AG04450 (cell line): ENCODE results near the gene SPATA25. TPM values are rescaled to one million over a fixed set of nuclear protein-coding genes. Genes with fewer than 3 reads are reported as not detected.
A peak's percentile ranks its signal among the peaks of the same experiment; 100 is the strongest.

Experiments
- CTCF ChIA-PET: fragments of 300-600, 350-600 bp; formaldehyde crosslinking; extraction: SDS; loops from one replicate; lab custom pipeline; 2022; ENCODE audit warnings: antibody characterized with exemption, inconsistent platforms; lab: Charles Lee
- POLR2A ChIA-PET: fragments of 350-600 bp; formaldehyde crosslinking; extraction: SDS; loops from one replicate; lab custom pipeline; 2021; ENCODE audit warnings: antibody characterized with exemption, inconsistent platforms; lab: Yijun Ruan, JAX
- DNase-seq: peaks from one replicate; pipeline ENCODE4 v3.0.0-alpha.2; 2011; ENCODE audit warnings: low read depth, low spot score
- H3K27ac ChIP-seq: one replicate; pipeline ENCODE4 v1.5.1; 2012; ENCODE audit warnings: low read depth, low read length, control low read depth
- H3K27me3 ChIP-seq: one replicate; pipeline ENCODE4 v1.6.0; 2012; ENCODE audit warnings: low read length; ENCODE audit not compliant: control insufficient read depth, insufficient read depth
- H3K4me3 ChIP-seq: 2 replicates; pipeline ENCODE4 v1.5.1; 2011; ENCODE audit warnings: mild to moderate bottlenecking, low read depth, low read length, control low read depth
- H3K9me3 ChIP-seq: 2 replicates; pipeline ENCODE4 v1.5.1; 2012; ENCODE audit warnings: low read length; ENCODE audit not compliant: control insufficient read depth, insufficient read depth
- polyA plus RNA-seq: library from polyadenylated mRNA; depleted of rRNA; stranded (reverse); fragments of >200 nt; gene quantifications from 2 replicates; pipeline ENCODE4 v1.2.3, GENCODE V29; 2011
- TF ChIP-seq, protein P1 (sequence below): IDR thresholded peaks from 2 replicates; pipeline ENCODE4 v1.5.1; 2011; ENCODE audit warnings: low read depth, low read length, control low read depth, inconsistent platforms

The SPATA25 gene
- polyA plus RNA-seq, 1 experiment, result 0.50 TPM

DNA sequence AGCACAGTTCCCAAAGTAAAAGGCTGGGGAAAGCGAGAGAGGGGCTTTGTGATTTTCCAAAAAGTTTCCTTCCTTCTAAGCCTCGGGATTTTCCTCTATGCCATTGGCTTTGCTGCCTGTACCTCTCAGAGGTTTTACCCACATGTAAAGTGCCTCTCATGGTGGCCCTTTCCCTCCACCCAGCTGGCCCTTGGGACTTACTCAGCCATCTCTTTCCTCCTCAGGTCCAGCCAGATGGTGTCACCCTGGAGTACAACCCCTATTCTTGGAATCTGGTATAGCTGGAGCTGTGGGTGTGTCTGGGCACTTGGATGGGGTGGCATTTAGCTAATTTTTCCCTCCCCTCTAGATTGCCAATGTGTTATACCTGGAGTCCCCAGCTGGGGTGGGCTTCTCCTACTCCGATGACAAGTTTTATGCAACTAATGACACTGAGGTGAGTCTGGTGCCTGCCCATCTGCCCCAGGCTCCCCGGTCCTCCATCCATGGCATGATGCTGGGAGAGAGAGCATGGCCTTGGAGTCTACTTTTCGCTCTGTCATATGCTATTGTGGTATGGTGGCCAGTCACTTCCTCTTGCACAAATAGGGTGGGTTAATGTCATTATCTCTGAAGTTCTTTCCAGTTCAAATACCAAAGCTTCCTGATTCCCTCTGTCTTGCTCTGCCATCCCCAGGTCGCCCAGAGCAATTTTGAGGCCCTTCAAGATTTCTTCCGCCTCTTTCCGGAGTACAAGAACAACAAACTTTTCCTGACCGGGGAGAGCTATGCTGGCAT, 4.8 kb upstream of the SPATA25 start:
- Histone ChIP-seq H3K27me3 (no peaks in the 10 kb centered on the region), H3K27ac (peak overlapping the region; percentile 47), H3K9me3 (no peaks in the 10 kb centered on the region; the same call in 1 of the 2 replicates), H3K4me3 (peak overlapping the region; percentile 79)
- CTCF ChIA-PET, result interaction anchor here (0.8 to 3.4 kb wide), 5 partner anchors 10 to 94 kb away, joined by 3 to 31 read pairs (median 3); no protein-coding TSS in a partner anchor
- TF ChIP-seq, protein P1, sequence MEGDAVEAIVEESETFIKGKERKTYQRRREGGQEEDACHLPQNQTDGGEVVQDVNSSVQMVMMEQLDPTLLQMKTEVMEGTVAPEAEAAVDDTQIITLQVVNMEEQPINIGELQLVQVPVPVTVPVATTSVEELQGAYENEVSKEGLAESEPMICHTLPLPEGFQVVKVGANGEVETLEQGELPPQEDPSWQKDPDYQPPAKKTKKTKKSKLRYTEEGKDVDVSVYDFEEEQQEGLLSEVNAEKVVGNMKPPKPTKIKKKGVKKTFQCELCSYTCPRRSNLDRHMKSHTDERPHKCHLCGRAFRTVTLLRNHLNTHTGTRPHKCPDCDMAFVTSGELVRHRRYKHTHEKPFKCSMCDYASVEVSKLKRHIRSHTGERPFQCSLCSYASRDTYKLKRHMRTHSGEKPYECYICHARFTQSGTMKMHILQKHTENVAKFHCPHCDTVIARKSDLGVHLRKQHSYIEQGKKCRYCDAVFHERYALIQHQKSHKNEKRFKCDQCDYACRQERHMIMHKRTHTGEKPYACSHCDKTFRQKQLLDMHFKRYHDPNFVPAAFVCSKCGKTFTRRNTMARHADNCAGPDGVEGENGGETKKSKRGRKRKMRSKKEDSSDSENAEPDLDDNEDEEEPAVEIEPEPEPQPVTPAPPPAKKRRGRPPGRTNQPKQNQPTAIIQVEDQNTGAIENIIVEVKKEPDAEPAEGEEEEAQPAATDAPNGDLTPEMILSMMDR, result peak; percentile 13
- POLR2A ChIA-PET, result interaction anchor here (0.8 to 2.8 kb wide), 4 partner anchors 11 to 43 kb away, joined by 3 to 14 read pairs (median 8); partner anchors contain the start of gene ZSWIM1
- no peak for DNase-seq

DNA sequence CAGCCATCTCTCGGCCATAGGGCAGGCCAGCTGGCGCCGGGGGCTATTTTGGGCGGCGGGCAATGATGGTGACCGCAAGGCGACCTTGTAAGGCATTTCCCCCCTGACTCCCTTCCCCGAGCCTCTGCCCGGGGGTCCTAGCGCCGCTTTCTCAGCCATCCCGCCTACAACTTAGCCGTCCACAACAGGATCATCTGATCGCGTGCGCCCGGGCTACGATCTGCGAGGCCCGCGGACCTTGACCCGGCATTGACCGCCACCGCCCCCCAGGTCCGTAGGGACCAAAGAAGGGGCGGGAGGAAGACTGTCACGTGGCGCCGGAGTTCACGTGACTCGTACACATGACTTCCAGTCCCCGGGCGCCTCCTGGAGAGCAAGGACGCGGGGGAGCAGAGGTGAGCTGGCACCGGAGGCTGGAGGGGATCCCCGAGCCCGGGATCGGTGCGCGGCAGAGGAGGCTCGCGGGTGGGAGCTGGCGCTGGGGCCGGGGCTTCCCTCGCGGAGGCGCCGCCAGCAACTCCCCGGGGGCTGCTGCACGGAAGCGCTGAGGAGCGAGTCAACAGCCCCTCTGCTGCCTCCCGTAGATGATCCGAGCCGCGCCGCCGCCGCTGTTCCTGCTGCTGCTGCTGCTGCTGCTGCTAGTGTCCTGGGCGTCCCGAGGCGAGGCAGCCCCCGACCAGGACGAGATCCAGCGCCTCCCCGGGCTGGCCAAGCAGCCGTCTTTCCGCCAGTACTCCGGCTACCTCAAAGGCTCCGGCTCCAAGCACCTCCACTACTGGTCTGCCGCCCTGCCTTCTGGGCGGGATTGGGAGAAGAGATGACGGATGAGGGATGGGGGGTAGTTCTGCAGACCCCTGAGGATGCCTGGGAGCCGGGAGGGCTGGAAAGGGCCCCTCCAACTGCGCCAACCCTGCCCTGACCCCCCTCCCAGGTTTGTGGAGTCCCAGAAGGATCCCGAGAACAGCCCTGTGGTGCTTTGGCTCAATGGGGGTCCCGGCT, 3.9 kb upstream of the SPATA25 start, which contains the start of the genes CTSA and NEURL2:
Gene CTSA (plus strand): TSS at position 351 of the 999 bp plus-strand sequence. CDS start 234 bp downstream, at position 585.
Gene NEURL2 (minus strand): TSS at position 224 of the 999 bp plus-strand sequence. CDS start 217 bp downstream, at position 7.
- Histone ChIP-seq H3K27ac (peak within 1 kb of the TSS; percentile 77), H3K27me3 (no peaks in the 10 kb centered on the region), H3K9me3 (no peaks in the 10 kb centered on the region; the same call in 1 of the 2 replicates), H3K4me3 (peak within 1 kb of the TSS; percentile 79)
- DNase-seq, result peak; percentile 84
- TF ChIP-seq, protein P1, result no peak
- ChIA-PET CTCF (interaction anchor here (0.6 to 3.4 kb wide), 13 partner anchors 9 to 177 kb away, joined by 3 to 31 read pairs (median 3); partner anchors contain the start of gene ZSWIM1), POLR2A (interaction anchor here (0.7 to 2.8 kb wide), 9 partner anchors 10 to 80 kb away, joined by 3 to 21 read pairs (median 14); partner anchors contain the start of genes PCIF1, PLTP and ZSWIM1)

DNA sequence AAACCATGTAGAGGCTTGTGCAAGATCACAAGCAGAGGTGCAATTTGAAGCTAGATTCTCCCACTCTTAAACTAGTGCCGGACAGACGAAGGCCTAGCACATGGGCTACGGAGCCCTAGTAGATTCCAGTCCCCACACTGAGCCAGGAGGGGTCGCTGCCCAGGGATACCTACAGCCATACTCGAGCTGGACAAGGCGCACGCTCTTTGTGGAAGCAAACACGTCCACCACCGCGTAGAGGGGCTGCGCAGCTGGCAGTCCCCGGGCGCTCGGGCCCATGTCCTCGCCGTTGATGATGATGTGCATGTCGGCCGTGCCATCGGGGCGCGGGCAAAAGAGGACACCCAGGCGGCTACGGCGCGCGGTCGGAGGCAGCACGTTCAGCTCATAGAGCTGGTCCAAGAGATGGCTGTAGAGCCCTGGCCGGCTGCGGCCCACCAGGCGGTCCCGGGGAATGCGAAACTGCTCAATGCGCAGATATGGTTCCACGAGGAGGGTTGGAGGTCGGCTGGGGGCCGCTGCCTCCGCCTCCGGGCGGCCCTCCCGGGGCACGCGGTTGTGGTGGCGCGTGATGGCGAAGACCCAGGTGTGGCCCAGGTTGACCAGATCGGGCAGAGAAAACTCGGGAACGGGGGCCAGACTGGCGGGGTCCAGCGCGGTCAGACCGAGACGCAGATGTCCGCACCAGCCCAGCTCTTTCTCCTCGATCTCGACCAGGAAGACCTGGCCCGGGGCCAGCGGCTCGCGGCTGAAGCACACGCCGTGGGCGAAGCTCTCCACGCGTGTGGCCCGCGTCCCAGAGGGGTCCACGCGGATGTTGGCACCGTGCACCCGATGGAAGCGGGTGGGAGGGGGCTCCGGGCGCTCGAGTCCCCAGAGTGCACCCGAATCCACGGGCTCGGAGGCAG, 2.9 kb upstream of the SPATA25 start:
- POLR2A ChIA-PET, result interaction anchor here (0.6 to 2.8 kb wide), 10 partner anchors 9 to 193 kb away, joined by 3 to 21 read pairs (median 6); partner anchors contain the start of genes PCIF1, PLTP and ZSWIM1
- H3K27me3 ChIP-seq, result no peaks in the 10 kb centered on the region
- H3K27ac ChIP-seq, result peak overlapping the region; percentile 77
- H3K4me3 ChIP-seq, result peak overlapping the region; percentile 79
- DNase-seq, result no peak
- CTCF ChIA-PET, result interaction anchor here (0.7 to 3.4 kb wide), 29 partner anchors 8 to 178 kb away, joined by 3 to 31 read pairs (median 4); partner anchors contain the start of genes PCIF1 and ZSWIM1
- H3K9me3 ChIP-seq, result no peaks in the 10 kb centered on the region; the same call in 1 of the 2 replicates
- TF ChIP-seq, protein P1, result peak; percentile 79

DNA sequence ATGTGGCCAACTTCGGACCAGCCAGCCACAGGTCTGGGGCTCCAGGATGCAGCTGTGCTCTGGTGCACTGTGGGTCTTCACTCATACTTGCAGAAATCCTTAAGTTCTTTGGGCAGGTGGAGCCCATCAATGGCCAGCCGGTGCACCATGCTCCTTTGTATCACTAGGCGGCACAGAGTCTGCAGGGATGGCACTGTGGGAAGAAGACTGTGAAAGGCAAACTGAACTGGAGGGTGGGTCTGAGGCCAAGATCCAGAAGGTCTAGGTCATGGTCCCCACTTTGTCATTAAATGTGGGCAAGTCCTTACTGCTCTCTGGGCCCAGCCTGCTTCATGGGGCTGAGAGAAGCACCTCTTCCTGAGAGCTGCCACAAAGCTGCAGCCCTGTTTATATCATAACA, 1.3 kb upstream of the SPATA25 start:
- TF ChIP-seq, protein P1, result no peak
- CTCF ChIA-PET, result interaction anchor here (1.5 to 3.4 kb wide), 4 partner anchors 20 to 81 kb away, joined by 3 to 31 read pairs (median 11); partner anchors contain the start of gene PCIF1
- Histone ChIP-seq H3K27me3 (no peaks in the 10 kb centered on the region), H3K4me3 (no peak overlapping the region), H3K9me3 (no peaks in the 10 kb centered on the region; the same call in 1 of the 2 replicates), H3K27ac (no peak overlapping the region)
- POLR2A ChIA-PET, result no interaction called here
- no peak for DNase-seq
